Stimulated activated naive CD8-positive, alpha-beta T cell treated with anti-CD3 and anti-CD28 coated beads, Interleukin-15, Interleukin-2, amounts not matched to agents 100 ng/mL and 50 ng/mL, for 24 hours (primary cell): ENCODE data around the gene CBLIF.
"Not testable (repeated sequence)": the region's sequence is repeated elsewhere in the genome, so short reads cannot be mapped to it uniquely, and the experiment has no call there.

Experiments
- H3K27ac Mint-ChIP-seq: one replicate; pipeline ENCODE4 v1.8.0; 2021; ENCODE audit warnings: mild to moderate bottlenecking, mixed read lengths
- H3K27me3 Mint-ChIP-seq: one replicate; pipeline ENCODE4 v1.8.0; 2021; ENCODE audit warnings: mixed read lengths
- H3K36me3 Mint-ChIP-seq: one replicate; pipeline ENCODE4 v1.8.0; 2021; ENCODE audit warnings: low read depth, mixed read lengths
- H3K4me1 Mint-ChIP-seq: one replicate; pipeline ENCODE4 v1.8.0; 2021; ENCODE audit warnings: low read depth, mixed read lengths
- H3K4me3 Mint-ChIP-seq: one replicate; pipeline ENCODE4 v1.8.0; 2021; ENCODE audit warnings: mild to moderate bottlenecking, mixed read lengths
- H3K9me3 Mint-ChIP-seq: one replicate; pipeline ENCODE4 v1.8.0; 2021; ENCODE audit warnings: mixed read lengths

CBLIF gene

DNA sequence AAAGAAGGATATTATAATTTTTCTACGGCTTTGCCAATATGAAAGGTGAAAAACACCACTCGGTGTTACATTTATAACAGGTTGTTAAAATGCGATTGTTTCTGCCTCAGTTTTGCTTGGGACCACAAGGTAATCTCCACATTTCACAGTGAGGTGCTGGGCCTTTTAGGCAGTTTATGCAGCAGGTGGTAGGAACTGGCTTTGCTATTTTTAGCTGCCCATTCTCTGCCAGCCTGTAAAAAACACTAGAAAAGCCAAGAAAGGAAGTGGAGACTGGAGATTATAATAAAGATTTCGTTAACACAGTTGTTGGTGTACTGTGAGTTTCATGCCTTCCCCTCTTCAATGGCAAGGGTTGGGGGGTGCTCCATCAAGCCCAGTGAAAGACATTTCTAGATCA is 26.7 kb downstream of the CBLIF start:
- no peaks in the 10 kb centered on the region for H3K36me3 Mint-ChIP-seq
- peaks cover 19% of the 10 kb centered on the region for H3K4me1 Mint-ChIP-seq
- no peaks in the 10 kb centered on the region for H3K27me3 Mint-ChIP-seq
- no peak overlapping the region for H3K27ac Mint-ChIP-seq
- no peaks in the 10 kb centered on the region for H3K9me3 Mint-ChIP-seq
- no peak overlapping the region for H3K4me3 Mint-ChIP-seq

GRCh38 chr11:59816434-59816833 is 28.9 kb downstream of the CBLIF start:
- not testable (repeated sequence) for H3K27ac Mint-ChIP-seq, H3K27me3 Mint-ChIP-seq, H3K9me3 Mint-ChIP-seq, H3K36me3 Mint-ChIP-seq, H3K4me3 Mint-ChIP-seq
- peaks cover 15% of the 10 kb centered on the region for H3K4me1 Mint-ChIP-seq

DNA sequence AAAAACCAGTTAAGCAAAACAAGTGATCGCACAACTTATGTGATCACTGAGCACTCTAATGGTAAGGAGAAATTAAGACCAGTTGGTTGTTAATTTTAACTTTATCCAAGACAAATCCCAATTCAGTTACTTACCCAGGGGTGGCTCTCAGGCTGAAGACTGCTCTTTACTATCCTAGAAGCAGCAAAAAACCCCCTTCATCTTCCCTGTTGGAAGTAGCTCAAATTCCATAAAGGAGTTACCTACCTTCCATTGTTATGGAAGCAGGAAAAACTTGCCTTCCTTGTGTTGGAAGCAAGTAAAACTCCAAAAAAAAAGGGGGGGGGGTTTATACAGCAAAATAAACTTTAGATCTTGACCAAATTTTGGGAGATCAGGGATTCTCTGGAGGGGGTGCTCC is 29.5 kb downstream of the CBLIF start:
- Mint-ChIP-seq H3K27ac (no peak overlapping the region), H3K9me3 (peaks cover 5% of the 10 kb centered on the region), H3K27me3 (no peaks in the 10 kb centered on the region), H3K4me1 (peaks cover 21% of the 10 kb centered on the region), H3K4me3 (no peak overlapping the region), H3K36me3 (no peaks in the 10 kb centered on the region)

GRCh38 chr11:59814021-59814420 is 31.3 kb downstream of the CBLIF start:
- H3K4me1 Mint-ChIP-seq = peaks cover 24% of the 10 kb centered on the region
- H3K36me3 Mint-ChIP-seq = no peaks in the 10 kb centered on the region
- no peak overlapping the region for H3K27ac Mint-ChIP-seq
- no peak overlapping the region for H3K4me3 Mint-ChIP-seq
- H3K9me3 Mint-ChIP-seq = peaks cover 5% of the 10 kb centered on the region
- H3K27me3 Mint-ChIP-seq = no peaks in the 10 kb centered on the region

- H3K27ac Mint-ChIP-seq = no peak overlapping the region
Observed at GRCh38 chr11:59813364-59813763, 31.9 kb downstream of the CBLIF start.

DNA sequence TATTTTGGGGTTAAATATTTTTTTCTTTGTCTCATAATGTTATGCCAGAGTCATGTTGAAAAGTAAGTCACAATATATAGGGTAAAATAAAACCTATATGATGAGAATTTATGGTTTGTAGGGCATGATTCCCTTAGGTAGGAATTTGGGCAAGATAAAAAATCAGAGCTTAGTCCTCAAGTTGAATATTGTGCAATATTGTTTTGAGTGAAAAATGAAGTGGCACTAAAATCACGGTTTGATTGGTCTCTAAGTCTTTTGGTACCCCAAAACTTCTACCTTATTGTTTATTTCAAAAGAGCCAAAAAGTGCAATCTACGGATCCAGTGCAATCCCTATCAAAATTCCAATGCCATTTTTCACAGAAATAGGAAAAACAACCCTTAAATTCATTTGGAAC is 33.1 kb downstream of the CBLIF start:
- peaks cover 18% of the 10 kb centered on the region for H3K4me1 Mint-ChIP-seq
- no peaks in the 10 kb centered on the region for H3K27me3 Mint-ChIP-seq
- H3K27ac Mint-ChIP-seq = no peak overlapping the region
- H3K9me3 Mint-ChIP-seq = peaks cover 5% of the 10 kb centered on the region
- no peak overlapping the region for H3K4me3 Mint-ChIP-seq
- peaks cover 9% of the 10 kb centered on the region for H3K36me3 Mint-ChIP-seq

More at GRCh38 chr11:59813364-59813763, 31.9 kb downstream of the CBLIF start:
- H3K27me3 Mint-ChIP-seq = no peaks in the 10 kb centered on the region
- peaks cover 5% of the 10 kb centered on the region for H3K36me3 Mint-ChIP-seq
- peaks cover 5% of the 10 kb centered on the region for H3K9me3 Mint-ChIP-seq
- no peak overlapping the region for H3K4me3 Mint-ChIP-seq
- H3K4me1 Mint-ChIP-seq = peaks cover 21% of the 10 kb centered on the region

DNA sequence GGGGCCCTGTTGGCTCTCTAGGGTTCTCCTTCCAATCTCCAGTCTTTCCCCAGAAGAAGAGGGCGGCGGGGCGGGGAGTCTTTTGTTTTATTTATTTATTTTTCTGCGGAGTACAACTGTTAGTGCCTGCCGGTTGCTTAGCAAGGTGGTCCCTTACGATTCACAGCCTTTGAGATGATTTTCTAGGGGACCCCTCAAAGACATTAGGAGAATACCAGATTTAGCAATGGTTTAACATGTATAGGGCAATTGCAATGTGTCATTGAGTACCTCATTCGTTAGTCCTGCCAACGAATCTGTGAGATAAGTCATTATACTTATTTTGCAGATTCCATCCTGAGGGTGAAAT is 34.4 kb downstream of the CBLIF start:
- H3K27me3 Mint-ChIP-seq = no peaks in the 10 kb centered on the region
- peak overlapping the region; percentile 89 for H3K27ac Mint-ChIP-seq
- H3K4me3 Mint-ChIP-seq = peak overlapping the region; percentile 94
- peaks cover 5% of the 10 kb centered on the region for H3K9me3 Mint-ChIP-seq
- peaks cover 20% of the 10 kb centered on the region for H3K36me3 Mint-ChIP-seq
- H3K4me1 Mint-ChIP-seq = peaks cover 18% of the 10 kb centered on the region

GRCh38 chr11:59810189-59810910 is 34.9 kb downstream of the CBLIF start, which contains the start of gene MRPL16:
Gene MRPL16, minus strand, starts transcription at chr11:59810778. Its CDS starts 120 bp downstream, at chr11:59810658.
- Mint-ChIP-seq H3K4me3 (peak within 1 kb of the TSS; percentile 94), H3K27me3 (no peaks in the 10 kb centered on the region), H3K4me1 (peaks cover 18% of the 10 kb centered on the region), H3K27ac (peak within 1 kb of the TSS; percentile 89), H3K9me3 (peaks cover 5% of the 10 kb centered on the region), H3K36me3 (peaks cover 20% of the 10 kb centered on the region)

DNA sequence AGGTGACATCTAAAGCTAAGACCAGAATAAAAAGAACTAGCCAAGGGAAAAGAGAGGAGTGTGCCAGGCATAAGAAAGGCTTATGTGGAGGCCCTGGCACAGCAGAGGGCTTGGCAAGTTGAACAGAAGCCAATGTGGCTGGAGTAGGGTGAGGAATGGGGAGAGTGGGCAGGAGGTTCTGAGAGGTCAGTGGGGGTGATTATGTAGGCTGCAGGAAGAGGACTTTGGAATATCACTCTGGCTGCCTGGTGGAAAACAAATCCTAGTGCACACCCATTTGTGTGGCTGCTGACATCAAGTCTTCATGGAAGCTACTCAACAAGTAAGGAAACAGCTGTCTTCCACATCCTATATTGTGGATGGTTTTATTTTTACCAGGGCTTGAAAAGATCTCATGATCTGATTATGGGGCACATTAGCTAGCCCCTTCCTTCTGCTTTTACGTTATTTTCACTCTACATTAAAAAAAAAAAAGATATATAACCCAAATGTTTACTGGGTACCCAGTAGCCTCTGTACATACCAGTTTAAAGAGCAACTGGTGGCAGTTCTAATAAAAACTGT is 38.2 kb downstream of the CBLIF start:
- H3K4me1 Mint-ChIP-seq = peaks cover 14% of the 10 kb centered on the region
- peaks cover 5% of the 10 kb centered on the region for H3K9me3 Mint-ChIP-seq
- peaks cover 28% of the 10 kb centered on the region for H3K36me3 Mint-ChIP-seq
- H3K4me3 Mint-ChIP-seq = no peak overlapping the region
- peak overlapping the region; percentile 7 for H3K27ac Mint-ChIP-seq
- H3K27me3 Mint-ChIP-seq = no peaks in the 10 kb centered on the region

DNA sequence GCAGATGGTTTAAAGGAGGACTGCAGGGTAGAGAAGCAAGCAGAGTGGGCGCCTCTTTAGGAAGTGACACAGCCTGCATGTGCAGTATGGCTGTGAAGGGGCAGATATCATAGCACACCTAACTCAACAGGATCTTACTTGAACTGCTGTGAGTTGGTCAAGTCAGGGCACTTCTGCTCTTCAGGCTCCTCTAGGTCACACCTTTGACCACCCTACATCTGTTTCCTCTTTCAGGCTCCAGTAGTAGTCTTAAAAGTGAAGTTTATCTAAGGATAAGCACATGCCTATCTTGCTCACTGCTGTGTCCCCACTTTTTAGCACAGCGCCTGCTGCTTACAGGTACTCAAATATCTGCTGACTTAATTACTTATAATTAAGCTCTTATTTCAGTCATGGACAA is 41.2 kb downstream of the CBLIF start:
- H3K36me3 Mint-ChIP-seq = peaks cover 31% of the 10 kb centered on the region
- no peaks in the 10 kb centered on the region for H3K27me3 Mint-ChIP-seq
- H3K4me1 Mint-ChIP-seq = peaks cover 4% of the 10 kb centered on the region
- H3K9me3 Mint-ChIP-seq = no peaks in the 10 kb centered on the region
- no peak overlapping the region for H3K27ac Mint-ChIP-seq
- H3K4me3 Mint-ChIP-seq = no peak overlapping the region

DNA sequence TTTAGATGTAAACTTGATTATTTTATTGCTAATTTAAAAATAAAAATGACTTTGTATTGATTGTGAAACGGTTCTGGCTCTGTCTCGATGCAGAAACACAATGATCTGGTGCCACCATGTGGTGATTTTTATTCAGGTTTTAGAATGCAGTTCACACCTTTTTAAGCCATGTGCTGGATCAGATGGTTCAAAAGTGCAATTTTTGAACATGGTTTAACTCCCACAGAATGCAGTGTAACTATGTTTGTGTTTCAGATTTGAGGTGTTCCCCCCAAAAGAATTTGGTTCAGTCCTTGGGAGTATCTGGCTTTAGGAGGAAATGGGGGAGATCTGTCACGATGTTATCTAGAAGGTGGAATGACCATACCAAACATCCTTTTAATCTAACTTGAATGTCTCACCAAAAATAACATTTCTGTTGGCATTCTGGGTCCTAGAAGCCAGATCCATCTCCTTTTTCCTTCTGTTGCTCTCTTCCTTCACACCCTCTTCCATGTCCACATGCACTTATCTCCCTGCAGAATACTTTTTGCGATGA is 42.6 kb downstream of the CBLIF start:
- H3K27ac Mint-ChIP-seq = no peak overlapping the region
- H3K36me3 Mint-ChIP-seq = peaks cover 25% of the 10 kb centered on the region
- no peak overlapping the region for H3K4me3 Mint-ChIP-seq
- no peaks in the 10 kb centered on the region for H3K4me1 Mint-ChIP-seq
- no peaks in the 10 kb centered on the region for H3K9me3 Mint-ChIP-seq
- H3K27me3 Mint-ChIP-seq = no peaks in the 10 kb centered on the region

DNA sequence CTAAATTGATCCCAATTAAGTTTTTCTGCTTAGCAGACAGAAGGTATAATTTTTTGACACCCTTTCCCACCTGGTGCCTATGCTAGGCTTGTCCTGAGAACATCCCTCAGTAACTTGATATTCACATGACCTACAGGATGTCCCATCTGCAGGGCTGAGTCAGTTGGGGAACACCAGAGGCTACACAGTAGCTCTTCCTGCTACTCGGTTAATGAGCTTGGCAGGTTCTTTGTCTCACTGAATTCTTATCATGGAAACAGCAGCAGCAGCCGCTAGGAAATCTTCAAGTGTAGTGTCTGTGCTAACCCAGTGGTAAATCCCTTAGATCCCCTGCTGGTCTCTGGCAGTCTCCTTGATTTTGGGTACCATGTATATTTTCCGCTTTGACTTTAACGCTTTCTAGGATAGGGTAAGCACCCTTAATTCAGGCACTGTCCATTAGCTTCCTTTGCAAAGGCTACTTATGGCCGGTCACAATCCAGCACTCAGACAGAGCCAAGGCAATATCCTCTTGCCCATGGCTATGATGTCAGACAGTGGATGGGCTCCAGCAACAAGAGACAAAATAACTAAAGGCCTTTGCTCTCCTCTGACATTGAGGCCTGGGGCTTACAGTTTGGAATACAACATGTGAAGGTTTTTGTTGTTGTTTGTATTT is 43.2 kb downstream of the CBLIF start:
- H3K27ac Mint-ChIP-seq = no peak overlapping the region
- H3K9me3 Mint-ChIP-seq = no peaks in the 10 kb centered on the region
- H3K4me1 Mint-ChIP-seq = no peaks in the 10 kb centered on the region
- no peak overlapping the region for H3K4me3 Mint-ChIP-seq
- H3K27me3 Mint-ChIP-seq = no peaks in the 10 kb centered on the region
- H3K36me3 Mint-ChIP-seq = peaks cover 26% of the 10 kb centered on the region

DNA sequence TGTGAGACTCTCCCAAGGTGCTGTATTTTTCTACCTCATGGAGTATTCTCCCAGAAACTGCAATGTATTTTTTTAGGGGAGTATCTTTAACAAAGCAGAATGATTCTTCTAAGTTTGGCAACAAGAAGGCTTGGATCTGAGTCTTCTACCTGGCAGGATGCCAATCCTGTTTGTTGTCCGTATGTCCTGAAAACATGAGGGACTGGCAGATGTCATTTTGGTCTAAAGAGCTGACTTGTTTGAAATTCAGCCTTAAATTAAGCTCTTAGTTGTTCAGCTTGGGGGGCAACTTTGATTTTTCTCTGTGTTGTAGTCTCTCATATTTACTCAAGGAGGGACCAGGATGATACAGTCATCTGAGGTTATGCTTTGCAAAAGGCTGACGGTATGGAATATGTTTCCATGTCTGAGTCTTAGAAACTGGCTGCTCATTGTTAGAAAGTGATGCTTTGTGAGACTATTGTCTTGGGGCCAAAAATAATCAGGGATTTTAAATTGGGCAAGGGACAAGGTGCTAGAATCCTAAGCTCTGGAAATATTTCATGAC is 44.1 kb downstream of the CBLIF start:
- H3K9me3 Mint-ChIP-seq = no peaks in the 10 kb centered on the region
- no peaks in the 10 kb centered on the region for H3K4me1 Mint-ChIP-seq
- no peaks in the 10 kb centered on the region for H3K27me3 Mint-ChIP-seq
- H3K27ac Mint-ChIP-seq = no peak overlapping the region
- no peak overlapping the region for H3K4me3 Mint-ChIP-seq
- peaks cover 20% of the 10 kb centered on the region for H3K36me3 Mint-ChIP-seq

DNA sequence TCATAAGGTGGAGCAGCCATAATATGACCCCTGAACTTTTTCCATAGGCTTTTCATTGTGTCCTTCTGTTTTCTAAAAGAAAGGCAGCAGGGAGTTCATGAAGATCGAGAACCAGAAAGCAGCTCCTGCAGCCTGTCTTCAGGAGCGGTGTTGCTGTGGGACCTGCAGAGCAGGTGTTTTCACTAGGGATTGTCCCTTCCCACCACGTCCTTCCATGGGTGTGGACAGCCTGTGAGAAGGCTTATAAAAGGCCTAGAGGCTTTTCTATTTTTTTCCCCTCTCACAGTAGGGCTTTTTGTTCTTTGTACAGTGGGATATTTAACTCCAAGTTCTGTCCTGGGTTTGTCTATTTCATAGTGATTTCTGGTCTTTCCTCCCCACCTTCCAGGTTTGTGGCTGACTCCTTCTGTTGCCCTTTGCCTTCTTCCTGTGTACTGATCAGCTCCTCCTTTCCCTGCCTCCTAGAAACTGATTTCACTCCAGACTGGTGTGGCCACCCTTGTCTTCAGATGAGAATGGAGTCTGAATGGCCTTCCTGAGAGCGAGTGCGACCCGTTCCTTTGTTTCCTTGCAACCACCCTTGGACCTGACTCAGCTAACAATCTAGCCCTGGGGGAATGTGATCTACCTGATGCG is 44.8 kb downstream of the CBLIF start:
- Mint-ChIP-seq H3K36me3 (peaks cover 18% of the 10 kb centered on the region), H3K4me1 (no peaks in the 10 kb centered on the region), H3K27me3 (no peaks in the 10 kb centered on the region), H3K4me3 (no peak overlapping the region), H3K9me3 (no peaks in the 10 kb centered on the region), H3K27ac (no peak overlapping the region)

DNA sequence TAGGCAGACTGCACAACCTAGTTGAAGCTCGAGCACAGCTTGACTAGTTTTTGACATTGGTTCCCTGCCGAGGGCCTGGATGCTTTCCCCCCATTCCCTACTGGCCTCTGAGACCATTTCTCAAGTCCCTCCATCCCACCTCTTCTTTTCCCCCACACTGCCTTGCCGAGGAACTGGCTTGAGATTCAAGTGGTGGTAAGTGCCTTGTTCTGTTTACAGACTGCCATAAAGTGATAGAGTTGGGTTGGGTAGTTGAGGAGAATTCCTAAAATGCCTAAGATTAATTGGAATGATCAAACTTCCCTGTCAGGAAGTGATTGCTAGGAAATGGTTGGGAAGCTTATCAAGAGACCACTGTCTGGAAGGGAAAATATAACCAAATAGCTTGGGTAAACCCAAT is 50.9 kb downstream of the CBLIF start:
- H3K4me3 Mint-ChIP-seq = no peak overlapping the region
- no peaks in the 10 kb centered on the region for H3K4me1 Mint-ChIP-seq
- H3K36me3 Mint-ChIP-seq = peaks cover 23% of the 10 kb centered on the region
- H3K9me3 Mint-ChIP-seq = no peaks in the 10 kb centered on the region
- H3K27ac Mint-ChIP-seq = no peak overlapping the region
- no peaks in the 10 kb centered on the region for H3K27me3 Mint-ChIP-seq
